Activated CD4-positive, alpha-beta T cell treated with anti-CD3 and anti-CD28 coated beads, Interleukin-2, amount 50 U/mL, for 16 hours (primary cell): ENCODE measurements around the gene NPHP4.

ENCODE experiments used
- DNase-seq: peaks from one replicate; pipeline ENCODE4 v3.0.0-alpha.2; 2020

NPHP4 gene

GRCh38 chr1:5888606-5889211 lies 103.5 kb downstream of the NPHP4 start:
- DNase-seq, result no peak

GRCh38 chr1:5887971-5888361 lies 104.3 kb downstream of the NPHP4 start:
- DNase-seq, result no peak

GRCh38 chr1:5887349-5887970 lies 104.8 kb downstream of the NPHP4 start:
- no peak for DNase-seq

- no peak for DNase-seq
Observed at GRCh38 chr1:5886541-5887348, 105.5 kb downstream of the NPHP4 start.

GRCh38 chr1:5886140-5886483 lies 106.1 kb downstream of the NPHP4 start:
- DNase-seq, result no peak

- no peak for DNase-seq
Observed at GRCh38 chr1:5885471-5886139, 106.6 kb downstream of the NPHP4 start.

GRCh38 chr1:5884110-5884509 lies 108.1 kb downstream of the NPHP4 start:
- DNase-seq, result no peak

- DNase-seq, result no peak
Observed at GRCh38 chr1:5883129-5884048, 108.8 kb downstream of the NPHP4 start.

- DNase-seq, result no peak
Observed at GRCh38 chr1:5882367-5883128, 109.7 kb downstream of the NPHP4 start.

- DNase-seq, result no peak
Observed at GRCh38 chr1:5881526-5882222, 110.6 kb downstream of the NPHP4 start.

GRCh38 chr1:5880630-5881405 lies 111.4 kb downstream of the NPHP4 start:
- DNase-seq, result no peak

GRCh38 chr1:5879421-5879820 lies 112.8 kb downstream of the NPHP4 start:
- DNase-seq, result no peak

- DNase-seq, result no peak
Observed at GRCh38 chr1:5878971-5879370, 113.3 kb downstream of the NPHP4 start.

- DNase-seq, result no peak
Observed at GRCh38 chr1:5877683-5878530, 114.3 kb downstream of the NPHP4 start.

- no peak for DNase-seq
Observed at GRCh38 chr1:5877001-5877400, 115.2 kb downstream of the NPHP4 start.

GRCh38 chr1:5876094-5876650 lies 116.1 kb downstream of the NPHP4 start:
- no peak for DNase-seq

GRCh38 chr1:5875345-5875910 lies 116.8 kb downstream of the NPHP4 start:
- DNase-seq, result no peak

GRCh38 chr1:5874416-5875110 lies 117.7 kb downstream of the NPHP4 start:
- no peak for DNase-seq
